Dermis blood vessel endothelial cell (primary cell): ENCODE measurements around the gene DNAJC7. TPM values are rescaled to one million over a fixed set of nuclear protein-coding genes. Genes with fewer than 3 reads are reported as not detected.
A peak's percentile ranks its signal among the peaks of the same experiment; 100 is the strongest.

Experiments
- DNase-seq: peaks from one replicate; pipeline ENCODE4 v3.0.0; 2010
- total RNA-seq: library from RNA; depleted of rRNA; stranded (reverse); fragments of >200 nt; gene quantifications from 2 replicates; pipeline ENCODE4 v1.2.3, GENCODE V29; 2014

Gene DNAJC7
- total RNA-seq, 1 donor from 2014 or later: 68.2 TPM

- DNase-seq: no peak
Observed at GRCh38 chr17:41974658-41975057, 42.6 kb downstream of the DNAJC7 start.

- no peak for DNase-seq
Observed at GRCh38 chr17:41974031-41974430, 43.2 kb downstream of the DNAJC7 start.

GRCh38 chr17:41973408-41973811, 43.8 kb downstream of the DNAJC7 start:
- no peak for DNase-seq

- DNase-seq: peak; percentile 35
Observed at GRCh38 chr17:41972571-41973407, 44.5 kb downstream of the DNAJC7 start.

- no peak for DNase-seq
Observed at GRCh38 chr17:41971721-41972523, 45.3 kb downstream of the DNAJC7 start.

- DNase-seq: no peak
Observed at GRCh38 chr17:41970901-41971331, 46.3 kb downstream of the DNAJC7 start.

GRCh38 chr17:41968676-41969075, 48.6 kb downstream of the DNAJC7 start:
- no peak for DNase-seq

GRCh38 chr17:41967921-41968578, 49.2 kb downstream of the DNAJC7 start:
- no peak for DNase-seq

GRCh38 chr17:41967141-41967920, 49.9 kb downstream of the DNAJC7 start:
- no peak for DNase-seq

- peak; percentile 94 for DNase-seq
Observed at GRCh38 chr17:41966463-41967140, 50.6 kb downstream of the DNAJC7 start, which contains the start of gene CNP. CNP (plus strand) TSS chr17:41966795; CDS start chr17:41966885, 90 bp downstream.

- DNase-seq: peak; percentile 41
Observed at GRCh38 chr17:41965694-41966462, 51.4 kb downstream of the DNAJC7 start.

- peak; percentile 80 for DNase-seq
Observed at GRCh38 chr17:41962768-41963434, 54.3 kb downstream of the DNAJC7 start.

- DNase-seq: no peak
Observed at GRCh38 chr17:41962111-41962510, 55.1 kb downstream of the DNAJC7 start.

GRCh38 chr17:41959336-41960095, 57.7 kb downstream of the DNAJC7 start:
- DNase-seq: peak; percentile 74

- DNase-seq: no peak
Observed at GRCh38 chr17:41959030-41959335, 58.3 kb downstream of the DNAJC7 start.

GRCh38 chr17:41957869-41958439, 59.3 kb downstream of the DNAJC7 start:
- no peak for DNase-seq

GRCh38 chr17:41957031-41957868, 60.0 kb downstream of the DNAJC7 start:
- DNase-seq: peak; percentile 56

- DNase-seq: no peak
Observed at GRCh38 chr17:41956522-41956921, 60.7 kb downstream of the DNAJC7 start.
